HepG2 (cell line): ENCODE data around the gene COQ8A. TPM values are rescaled to one million over a fixed set of nuclear protein-coding genes. Genes with fewer than 3 reads are reported as not detected.

Source experiments
- ATAC-seq: fragments of 200-7000 bp; cut with Tn5 transposase; 3 replicates; pipeline ENCODE4 v1.9.1; 2020; ENCODE audit warnings: mild to moderate bottlenecking, moderate library complexity
- BruUV-seq: library from RNA; stranded (reverse); fragments of 400-500 nt; replicated peaks from 2 replicates; lab custom pipeline; 2021; lab: Mats Ljungman, UMichigan
- CTCF ChIA-PET: fragments of 300-600 bp; formaldehyde crosslinking; extraction: SDS; loops from one replicate; lab custom pipeline; 2021; ENCODE audit warnings: low total read pairs, inconsistent platforms, low intra/inter-chr PET ratio; lab: Yijun Ruan, JAX
- POLR2A ChIA-PET: fragments of 350-600 bp; sonication (Branson Sonifier 250); formaldehyde crosslinking; loops from one replicate; lab custom pipeline; 2020; ENCODE audit warnings: antibody characterized with exemption, inconsistent platforms; lab: Yijun Ruan, JAX
- DNase-seq: peaks from one replicate; pipeline ENCODE4 v3.0.0-alpha.2; 2015; ENCODE audit warnings: low spot score
- FAIRE-seq: peaks from 3 replicates; lab custom pipeline; 2011; peaks lifted over from hg19 to GRCh38; lab: Jason Lieb, UNC
- H2AFZ ChIP-seq: one replicate; pipeline ENCODE4 v1.6.1; 2011; ENCODE audit warnings: low read length, inconsistent platforms
- H3K27ac ChIP-seq: fragments of 300-600 bp; 3 replicates; pipeline ENCODE4 v1.8.0; 2011; ENCODE audit warnings: mixed run types, mild to moderate bottlenecking, mixed read lengths, low read length, inconsistent platforms; ENCODE audit not compliant: insufficient read depth; ENCODE audit errors: extremely low read length
- H3K27me3 ChIP-seq, 2 experiments: fragments of 200-600 bp in 1 of 2; 2 replicates in 1 of 2; 3 replicates in 1 of 2; pipeline versions ENCODE4 v1.6.0 to v1.8.0; 2011; ENCODE audit warnings: low read length in 2 of 2, mild to moderate bottlenecking in 2 of 2, moderate library complexity in 2 of 2, inconsistent platforms in 1 of 2; ENCODE audit not compliant: insufficient read depth in 2 of 2, control insufficient read depth in 1 of 2
- H3K36me3 ChIP-seq, 2 experiments: fragments of 200-600 bp in 1 of 2; replicated peaks in 1 of 2; 2 replicates in 1 of 2; 3 replicates in 1 of 2; pipeline versions ENCODE4 v1.5.1 to v1.8.0; 2011; ENCODE audit warnings: low read length in 2 of 2, inconsistent platforms in 1 of 2; ENCODE audit not compliant: insufficient read depth in 2 of 2, control insufficient read depth in 1 of 2
- H3K4me1 ChIP-seq: 2 replicates; pipeline ENCODE4 v1.5.1; 2012; ENCODE audit warnings: low read length, inconsistent platforms; ENCODE audit not compliant: insufficient read depth
- H3K4me2 ChIP-seq: 2 replicates; pipeline ENCODE4 v1.6.0; 2011; ENCODE audit warnings: low read depth, low read length, inconsistent platforms
- H3K4me3 ChIP-seq, 3 experiments: fragments of 200-600 bp in 1 of 3; sonication (generic), shearing (Covaris generic) in 1 of 3; replicated peaks in 1 of 3; 2 replicates each; pipeline ENCODE4 v1.5.1; 2011 to 2016; ENCODE audit warnings: low read length in 3 of 3, inconsistent platforms in 2 of 3, low read depth in 2 of 3, mild to moderate bottlenecking in 2 of 3, control low read depth in 1 of 3, mixed read lengths in 1 of 3; ENCODE audit not compliant: insufficient read depth in 1 of 3
- H3K79me2 ChIP-seq: one replicate; pipeline ENCODE4 v1.6.1; 2011; ENCODE audit warnings: low read length, inconsistent platforms; ENCODE audit not compliant: insufficient read depth
- H3K9ac ChIP-seq: 2 replicates; pipeline ENCODE4 v1.6.0; 2011; ENCODE audit warnings: mild to moderate bottlenecking, low read depth, low read length, inconsistent platforms; ENCODE audit not compliant: insufficient read depth
- H3K9me3 ChIP-seq: 2 replicates; pipeline ENCODE4 v1.5.1; 2012; ENCODE audit warnings: mild to moderate bottlenecking, low read length
- H4K20me1 ChIP-seq: 2 replicates; pipeline ENCODE4 v1.6.0; 2011; ENCODE audit warnings: inconsistent platforms, mild to moderate bottlenecking, low read length, moderate library complexity; ENCODE audit not compliant: insufficient read depth
- AGO2 ChIP-seq: fragments of 200-400 bp; formaldehyde crosslinking; optimal IDR thresholded peaks from 2 replicates; pipeline ENCODE3; 2017; ENCODE audit warnings: mild to moderate bottlenecking, low read depth, low read length, moderate library complexity
- ATM ChIP-seq: fragments of 450-650 bp; IDR thresholded peaks from 2 replicates; pipeline ENCODE4 v1.7.1; 2017; ENCODE audit warnings: mild to moderate bottlenecking, borderline replicate concordance
- HBP1 ChIP-seq: IDR thresholded peaks from 2 replicates; pipeline ENCODE4 v1.6.1; 2016; ENCODE audit warnings: low read depth, control low read depth
- MYC ChIP-seq: sonication (generic); formaldehyde crosslinking; IDR thresholded peaks from 2 replicates; pipeline ENCODE4 v1.9.0; 2021; ENCODE audit warnings: missing genetic modification reagents, borderline replicate concordance
- POLR2A ChIP-seq, 2 experiments: IDR thresholded peaks; 2 replicates each; pipeline ENCODE4 v1.6.1; 2011; ENCODE audit warnings: low read depth in 2 of 2, low read length in 2 of 2, mild to moderate bottlenecking in 1 of 2, moderate library complexity in 1 of 2; ENCODE audit not compliant: insufficient read depth in 1 of 2
- ZNF556 ChIP-seq: sonication (generic); formaldehyde crosslinking; IDR thresholded peaks from 2 replicates; pipeline ENCODE4 v1.4.0; 2020; ENCODE audit warnings: mild to moderate bottlenecking, missing genetic modification reagents, borderline replicate concordance
- WGBS: methylation state at CpG from one replicate; pipeline ENCODE4 v1.1.6; 2017; ENCODE audit warnings: low lambda C conversion rate; 5-methylcytosine and 5-hydroxymethylcytosine counted together
- in situ Hi-C: cut with HindIII; loops from 2 replicates; pipeline ENCODE4 v1.10.0; 2017; ENCODE audit warnings: low pct_unique_long_range_greater_than_20kb; ENCODE audit not compliant: extremely low pct_ligation_motif_present
- intact Hi-C: fragments of 100-400 bp; cut with micrococcal nuclease; formaldehyde crosslinking; loops from one replicate; pipeline ENCODE4 v1.10.0; 2022; ENCODE audit not compliant: unreplicated experiment
- polyA plus RNA-seq, 8 experiments: library from polyadenylated mRNA; depleted of rRNA in 3 of 8; stranded (reverse) in 7 of 8; unstranded in 1 of 8; fragments of >200 nt; fragmentation: Illumina TruSeq in 4 of 8; extraction: Trizol in 4 of 8; gene quantifications; 2 replicates each; pipeline versions ENCODE4 v1.2.1 to v1.2.3, GENCODE V29; 2011 to 2016; ENCODE audit warnings: low read depth in 4 of 8, missing spikeins in 1 of 8, mixed read lengths in 1 of 8; ENCODE audit not compliant: insufficient read depth in 1 of 8
- total RNA-seq, 5 experiments: library from RNA; depleted of rRNA; stranded (reverse); fragments of >200 nt; fragmentation: Illumina TruSeq; extraction: Trizol; gene quantifications; 2 replicates each; pipeline ENCODE4 v1.2.3, GENCODE V29; 2016; ENCODE audit warnings: low read depth in 1 of 5

Gene COQ8A
- total and polyA plus RNA-seq, 2 of the 13 experiments (the other 11 are each of a cell fraction or from before 2014, with no cell fraction given), result 60.4 to 88.7 TPM

- TF ChIP-seq HBP1 (CRISPR knock-in tag), result no peak
- TF ChIP-seq ZNF556 (CRISPR knock-in tag), result no peak
- TF ChIP-seq MYC (CRISPR knock-in tag), result no peak
These were observed 44.6 kb downstream of the COQ8A start (continued) for GRCh38 chr1:226984521-226985238.

DNA sequence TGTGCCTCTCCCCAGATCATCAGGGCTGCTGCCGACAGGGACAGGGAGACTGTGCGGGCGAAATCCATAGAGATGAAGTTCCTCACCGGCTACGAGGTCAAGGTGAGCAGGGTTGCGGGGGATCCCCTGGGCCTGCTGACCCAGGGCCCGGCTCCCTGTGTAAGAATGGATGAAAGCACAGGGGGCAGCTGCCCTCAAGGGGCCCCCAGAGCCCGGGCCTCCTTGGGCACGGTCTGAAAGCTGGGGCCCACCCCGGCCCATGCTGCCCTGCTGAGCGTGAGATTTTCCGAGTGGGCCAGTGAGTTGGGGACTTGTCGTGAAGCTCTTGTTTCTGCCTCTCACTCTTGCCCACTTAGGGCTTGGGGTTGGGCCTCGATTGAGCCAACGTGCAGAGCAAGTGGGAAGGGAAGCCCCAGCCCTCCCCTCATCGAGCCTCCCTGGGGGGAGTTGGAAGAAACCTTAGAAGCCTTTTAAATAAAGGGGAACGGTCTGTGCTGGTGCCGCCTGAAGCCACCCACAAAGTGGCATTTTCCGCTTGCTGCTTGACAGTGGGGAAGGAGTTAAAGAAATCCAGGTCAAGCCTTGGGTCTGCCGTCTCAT, 45.2 kb downstream of the COQ8A start:
- Histone ChIP-seq H4K20me1 (no peaks in the 10 kb centered on the region), H3K9ac (no peak overlapping the region), H3K36me3 (peaks cover 25 to 55% of the 10 kb centered on the region in 2 experiments; a peak in 4 of 5 replicates), H3K27me3 (no peaks in the 10 kb centered on the region), H3K4me2 (no peak overlapping the region), H2AFZ (no peak overlapping the region), H3K9me3 (no peaks in the 10 kb centered on the region), H3K79me2 (no peaks in the 10 kb centered on the region), H3K4me3 (no peak overlapping the region), H3K27ac (no peak overlapping the region), H3K4me1 (peaks cover 27% of the 10 kb centered on the region)
- ChIA-PET POLR2A (no interaction called here), CTCF (no interaction called here)
- in situ Hi-C loops (no loop called here), intact Hi-C loops (no loop called here)
- BruUV-seq, result no TSS peak
- TF ChIP-seq POLR2A (IDR thresholded peaks at IDR 0.05; ENCODE audit: insufficient read depth in 1 of 2, low read depth in 2 of 2, low read length in 2 of 2) (0 out of 4 replicates have a peak, but pooled peaks of 1 of the 2 experiments have one; percentile 18), AGO2 (peak; percentile 15), ATM (no peak)
- DNase-seq (no peak), ATAC-seq (no peak), FAIRE-seq (no peak)
- 100% methylated on average over 4 of the region's 20 CpGs for WGBS
